SK-N-SH treated with all-trans-retinoic acid at 6 μM for 48 hours (cell line): ENCODE measurements around the gene APOL2.

Source experiments
- ATAC-seq: fragments of 200-7000 bp; cut with Tn5 transposase; 3 replicates; pipeline ENCODE4 v1.9.1; 2020; ENCODE audit warnings: mild to moderate bottlenecking, moderate library complexity
- ARNTL ChIP-seq: fragments of 450-650 bp; formaldehyde crosslinking; IDR thresholded peaks from 2 replicates; pipeline ENCODE4 v1.5.0; 2020; ENCODE audit warnings: low read depth, mild to moderate bottlenecking, moderate library complexity, borderline replicate concordance
- CREB5 ChIP-seq: fragments of 250-450 bp; sonication (Bioruptor Pico); IDR thresholded peaks from 2 replicates; pipeline ENCODE4 v1.5.1; 2020; ENCODE audit warnings: low read depth, mild to moderate bottlenecking, moderate library complexity
- CSDC2 ChIP-seq: fragments of 250-450 bp; sonication (Bioruptor Pico); IDR thresholded peaks from 2 replicates; pipeline ENCODE4 v1.5.0; 2020; ENCODE audit warnings: mild to moderate bottlenecking, moderate library complexity
- CSRNP3 ChIP-seq: fragments of 250-450 bp; sonication (Bioruptor Pico); IDR thresholded peaks from 2 replicates; pipeline ENCODE4 v1.5.1; 2021; ENCODE audit warnings: mild to moderate bottlenecking, moderate library complexity
- GLIS3 ChIP-seq: fragments of 250-450 bp; sonication (Bioruptor Pico); IDR thresholded peaks from 2 replicates; pipeline ENCODE4 v1.5.0; 2020; ENCODE audit warnings: mild to moderate bottlenecking, moderate library complexity
- ISL1 ChIP-seq: fragments of 250-450 bp; sonication (Bioruptor Pico); IDR thresholded peaks from 2 replicates; pipeline ENCODE4 v2.1.2; 2022; ENCODE audit warnings: mild to moderate bottlenecking, moderate library complexity
- PATZ1 ChIP-seq: fragments of 250-450 bp; sonication (Bioruptor Pico); IDR thresholded peaks from 2 replicates; pipeline ENCODE4 v1.8.0; 2020; ENCODE audit warnings: mild to moderate bottlenecking, moderate library complexity, borderline replicate concordance
- POU6F1 ChIP-seq: fragments of 250-450 bp; sonication (Bioruptor Pico); IDR thresholded peaks from 2 replicates; pipeline ENCODE4 v1.8.0; 2021; ENCODE audit warnings: low read depth, mild to moderate bottlenecking, moderate library complexity, borderline replicate concordance
- PPARA ChIP-seq: fragments of 250-450 bp; sonication (Bioruptor Pico); IDR thresholded peaks from 2 replicates; pipeline ENCODE4 v1.5.0; 2020; ENCODE audit warnings: mild to moderate bottlenecking, borderline replicate concordance
- RARB ChIP-seq: fragments of 250-450 bp; sonication (Bioruptor Pico); IDR thresholded peaks from 2 replicates; pipeline ENCODE4 v1.8.0; 2021; ENCODE audit warnings: mild to moderate bottlenecking, moderate library complexity
- SNAI2 ChIP-seq: fragments of 250-450 bp; sonication (Bioruptor Pico); IDR thresholded peaks from 2 replicates; pipeline ENCODE4 v1.5.0; 2020; ENCODE audit warnings: mild to moderate bottlenecking, moderate library complexity
- TCF4 ChIP-seq: fragments of 250-450 bp; sonication (Bioruptor Pico); IDR thresholded peaks from 2 replicates; pipeline ENCODE4 v1.8.0; 2021; ENCODE audit warnings: mild to moderate bottlenecking, moderate library complexity, borderline replicate concordance
- ZFP3 ChIP-seq: fragments of 250-450 bp; sonication (Bioruptor Pico); IDR thresholded peaks from 2 replicates; pipeline ENCODE4 v1.5.0; 2020; ENCODE audit warnings: mild to moderate bottlenecking, moderate library complexity
- ZFP30 ChIP-seq: fragments of 450-650 bp; formaldehyde crosslinking; IDR thresholded peaks from 2 replicates; pipeline ENCODE4 v1.5.0; 2022; ENCODE audit warnings: mild to moderate bottlenecking, moderate library complexity
- ZNF565 ChIP-seq: fragments of 450-650 bp; formaldehyde crosslinking; conservative IDR thresholded peaks from 2 replicates; pipeline ENCODE4 v1.5.0; 2020; ENCODE audit warnings: low read depth, mild to moderate bottlenecking, moderate library complexity
- ZNF70 ChIP-seq: fragments of 450-650 bp; formaldehyde crosslinking; IDR thresholded peaks from 2 replicates; pipeline ENCODE4 v1.5.0; 2020; ENCODE audit warnings: mild to moderate bottlenecking, moderate library complexity
- ZNF8 ChIP-seq: fragments of 450-650 bp; formaldehyde crosslinking; IDR thresholded peaks from 2 replicates; pipeline ENCODE4 v1.5.0; 2020; ENCODE audit warnings: mild to moderate bottlenecking, moderate library complexity

The APOL2 gene

GRCh38 chr22:36259615-36260300 lies 20.4 kb upstream of the APOL2 start (continued):
- TF ChIP-seq POU6F1 (CRISPR knock-in tag) (no peak), ZNF8 (CRISPR knock-in tag) (no peak)

GRCh38 chr22:36258701-36259614 lies 19.6 kb upstream of the APOL2 start:
- TF ChIP-seq CREB5 (CRISPR knock-in tag) (no peak), CSDC2 (CRISPR knock-in tag) (no peak), PATZ1 (CRISPR knock-in tag) (no peak), ZNF8 (CRISPR knock-in tag) (no peak), ZNF565 (CRISPR knock-in tag) (no peak), GLIS3 (CRISPR knock-in tag) (no peak), ZNF70 (CRISPR knock-in tag) (no peak), ZFP30 (CRISPR knock-in tag) (no peak), RARB (CRISPR knock-in tag) (no peak), SNAI2 (CRISPR knock-in tag) (no peak)
- ATAC-seq = peak; percentile 12; the same call in 1 of the 3 replicates

- ATAC-seq = no peak
- no peak for TF ChIP-seq ZFP3 (CRISPR knock-in tag)
- TF ChIP-seq PATZ1 (CRISPR knock-in tag) = no peak
- TF ChIP-seq ARNTL (CRISPR knock-in tag) = no peak
- TF ChIP-seq CSDC2 (CRISPR knock-in tag) = no peak
Observed at GRCh38 chr22:36257948-36258670, 18.8 kb upstream of the APOL2 start.

GRCh38 chr22:36257308-36257707 lies 18.0 kb upstream of the APOL2 start:
- TF ChIP-seq ISL1 (CRISPR knock-in tag) (no peak), CREB5 (CRISPR knock-in tag) (no peak), CSDC2 (CRISPR knock-in tag) (no peak), TCF4 (CRISPR knock-in tag) (no peak), CSRNP3 (CRISPR knock-in tag) (no peak), PPARA (CRISPR knock-in tag) (no peak)
- ATAC-seq = no peak
